ENCODE data around the gene CLSTN2. TPM values are rescaled to one million over a fixed set of nuclear protein-coding genes. Genes with fewer than 3 reads are reported as not detected.

CLSTN2 gene
- polyA plus RNA-seq, 3 donors = not detected

DNA sequence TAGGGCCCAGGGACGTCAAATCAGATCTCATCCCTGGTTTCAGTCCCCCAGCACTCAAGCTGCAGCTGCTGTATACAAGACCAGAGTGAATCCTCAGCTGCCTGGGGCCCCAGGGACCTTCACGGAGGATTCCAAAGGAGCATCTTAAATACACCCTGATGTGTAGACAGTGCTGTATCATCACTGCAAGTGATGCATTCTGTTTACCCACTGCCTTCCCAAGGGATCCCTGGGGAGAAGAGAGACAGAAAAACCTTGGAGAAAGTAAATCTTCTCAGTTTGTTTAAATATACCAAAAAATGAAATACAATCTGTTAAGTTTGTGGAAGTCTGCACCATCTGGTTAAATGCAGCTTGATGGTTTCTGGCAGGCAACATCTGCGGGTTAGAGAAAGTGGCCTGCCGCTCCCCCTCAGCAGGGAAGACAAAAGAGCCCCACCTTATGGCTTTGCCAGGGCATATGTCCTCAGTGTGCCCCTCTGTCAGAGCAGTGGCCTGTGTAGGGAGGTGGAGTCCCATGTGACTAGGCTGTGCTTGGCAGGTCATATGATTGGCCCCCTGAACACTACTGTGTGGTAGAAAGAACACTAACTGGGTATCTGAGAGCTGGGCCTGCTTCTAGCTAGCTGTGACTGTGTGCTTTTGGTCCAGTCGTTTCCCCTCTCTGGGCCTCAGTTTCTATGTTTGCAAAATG is 520.7 kb downstream of the CLSTN2 start:
- no peaks in the 10 kb centered on the region for H3K9me3 ChIP-seq (replicated peaks in 1 of 2; ENCODE audit: control insufficient read depth in 1 of 2, insufficient read depth in 1 of 2, low read length in 2 of 2)
- no peak overlapping the region for H3K27ac ChIP-seq (ENCODE audit: low read depth in 1 of 2, low read length in 2 of 2)
- Mint-ChIP-seq H3K9me3 (peaks cover 0 to 5% (median 1%) of the 10 kb centered on the region in 7 donors), H3K36me3 (no peaks in the 10 kb centered on the region), H3K4me3 (no peak overlapping the region), H3K4me1 (no peaks in the 10 kb centered on the region), H3K27ac (no peak overlapping the region), H3K27me3 (ENCODE audit: low read depth in 3 of 3) (peaks cover 0 to 4% (median 2%) of the 10 kb centered on the region in 3 donors)
- DNase-seq = no peak
- no peaks in the 10 kb centered on the region for H3K79me2 ChIP-seq (ENCODE audit: insufficient read depth, low read length)
- H3K4me2 ChIP-seq (replicated peaks; ENCODE audit: extremely low read depth, low read length, poor library complexity, severe bottlenecking) = no peak overlapping the region
- H3K4me1 ChIP-seq (ENCODE audit: control insufficient read depth in 1 of 2, insufficient read depth in 2 of 2, low read length in 2 of 2) = no peaks in the 10 kb centered on the region
- intact Hi-C loops (cut with micrococcal nuclease) = no loop called here
- H4K20me1 ChIP-seq (ENCODE audit: insufficient read depth, low read length) = no peaks in the 10 kb centered on the region
- H3K9ac ChIP-seq (ENCODE audit: insufficient read depth, low read length, poor library complexity, severe bottlenecking) = no peak overlapping the region
- no peaks in the 10 kb centered on the region for H3K27me3 ChIP-seq (ENCODE audit: control insufficient read depth in 2 of 2, insufficient read depth in 2 of 2, low read length in 2 of 2)
- H3K4me3 ChIP-seq (replicated peaks in 1 of 3; ENCODE audit: low read depth in 2 of 3, low read length in 3 of 3) = no peak overlapping the region
- TF ChIP-seq, protein P1, sequence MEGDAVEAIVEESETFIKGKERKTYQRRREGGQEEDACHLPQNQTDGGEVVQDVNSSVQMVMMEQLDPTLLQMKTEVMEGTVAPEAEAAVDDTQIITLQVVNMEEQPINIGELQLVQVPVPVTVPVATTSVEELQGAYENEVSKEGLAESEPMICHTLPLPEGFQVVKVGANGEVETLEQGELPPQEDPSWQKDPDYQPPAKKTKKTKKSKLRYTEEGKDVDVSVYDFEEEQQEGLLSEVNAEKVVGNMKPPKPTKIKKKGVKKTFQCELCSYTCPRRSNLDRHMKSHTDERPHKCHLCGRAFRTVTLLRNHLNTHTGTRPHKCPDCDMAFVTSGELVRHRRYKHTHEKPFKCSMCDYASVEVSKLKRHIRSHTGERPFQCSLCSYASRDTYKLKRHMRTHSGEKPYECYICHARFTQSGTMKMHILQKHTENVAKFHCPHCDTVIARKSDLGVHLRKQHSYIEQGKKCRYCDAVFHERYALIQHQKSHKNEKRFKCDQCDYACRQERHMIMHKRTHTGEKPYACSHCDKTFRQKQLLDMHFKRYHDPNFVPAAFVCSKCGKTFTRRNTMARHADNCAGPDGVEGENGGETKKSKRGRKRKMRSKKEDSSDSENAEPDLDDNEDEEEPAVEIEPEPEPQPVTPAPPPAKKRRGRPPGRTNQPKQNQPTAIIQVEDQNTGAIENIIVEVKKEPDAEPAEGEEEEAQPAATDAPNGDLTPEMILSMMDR (IDR thresholded peaks at IDR 0.05) = no peak
- no peak overlapping the region for H2AFZ ChIP-seq (ENCODE audit: insufficient read depth, low read depth, low read length, poor library complexity, severe bottlenecking)
- 68% methylated on average over 3 of the region's 5 CpGs for WGBS (ENCODE audit: insufficient coverage)
- H3K36me3 ChIP-seq (replicated peaks in 1 of 2; ENCODE audit: control insufficient read depth in 1 of 2, insufficient read depth in 2 of 2, low read length in 2 of 2) = no peaks in the 10 kb centered on the region

DNA sequence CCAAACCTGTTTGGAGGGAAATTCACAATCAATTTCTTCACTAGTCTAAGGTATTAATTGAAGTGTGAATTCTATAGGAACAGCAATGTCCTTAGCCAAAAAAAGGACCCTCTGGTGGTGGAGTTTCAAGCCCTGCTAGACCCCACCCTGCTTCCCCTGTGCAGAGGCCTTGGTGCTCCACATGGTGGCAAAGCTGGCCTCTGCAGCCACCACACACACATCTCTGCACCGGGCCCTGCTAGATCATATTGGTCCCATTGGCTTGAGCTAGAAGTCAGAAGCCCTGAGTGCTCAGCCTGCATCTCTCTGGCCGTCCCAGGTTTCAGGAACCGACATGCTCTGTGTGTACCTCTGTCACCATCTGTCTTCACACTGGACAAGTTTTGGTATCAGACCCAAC is 522.0 kb downstream of the CLSTN2 start:
- no peak overlapping the region for H3K27ac Mint-ChIP-seq
- no peak overlapping the region for H3K27ac ChIP-seq (ENCODE audit: low read depth in 1 of 2, low read length in 2 of 2)
- H3K27me3 Mint-ChIP-seq (ENCODE audit: low read depth in 3 of 3) = peaks cover 0 to 6% (median 1%) of the 10 kb centered on the region in 3 donors
- no peak overlapping the region for H3K9ac ChIP-seq (ENCODE audit: insufficient read depth, low read length, poor library complexity, severe bottlenecking)
- no peaks in the 10 kb centered on the region for H4K20me1 ChIP-seq (ENCODE audit: insufficient read depth, low read length)
- H3K79me2 ChIP-seq (ENCODE audit: insufficient read depth, low read length) = no peaks in the 10 kb centered on the region
- WGBS (ENCODE audit: insufficient coverage) = 100% methylated on average over 1 of the region's 3 CpGs
- intact Hi-C loops (cut with micrococcal nuclease) = no loop called here
- no peaks in the 10 kb centered on the region for H3K4me1 ChIP-seq (ENCODE audit: control insufficient read depth in 1 of 2, insufficient read depth in 2 of 2, low read length in 2 of 2)
- no peaks in the 10 kb centered on the region for H3K27me3 ChIP-seq (ENCODE audit: control insufficient read depth in 2 of 2, insufficient read depth in 2 of 2, low read length in 2 of 2)
- H3K36me3 ChIP-seq (replicated peaks in 1 of 2; ENCODE audit: control insufficient read depth in 1 of 2, insufficient read depth in 2 of 2, low read length in 2 of 2) = no peaks in the 10 kb centered on the region
- H3K4me3 Mint-ChIP-seq = no peak overlapping the region
- TF ChIP-seq, protein P1 (IDR thresholded peaks at IDR 0.05) = no peak
- H3K4me2 ChIP-seq (replicated peaks; ENCODE audit: extremely low read depth, low read length, poor library complexity, severe bottlenecking) = no peak overlapping the region
- no peaks in the 10 kb centered on the region for H3K4me1 Mint-ChIP-seq
- H3K9me3 ChIP-seq (replicated peaks in 1 of 2; ENCODE audit: control insufficient read depth in 1 of 2, insufficient read depth in 1 of 2, low read length in 2 of 2) = no peaks in the 10 kb centered on the region
- no peak overlapping the region for H3K4me3 ChIP-seq (replicated peaks in 1 of 3; ENCODE audit: low read depth in 2 of 3, low read length in 3 of 3)
- H3K9me3 Mint-ChIP-seq = peaks cover 0 to 5% (median 1%) of the 10 kb centered on the region in 7 donors
- no peak overlapping the region for H2AFZ ChIP-seq (ENCODE audit: insufficient read depth, low read depth, low read length, poor library complexity, severe bottlenecking)
- DNase-seq = no peak
- no peaks in the 10 kb centered on the region for H3K36me3 Mint-ChIP-seq
